HG03457 (cell line): ENCODE data around the gene BMS1.
A peak's percentile ranks its signal among the peaks of the same experiment; 100 is the strongest.
"Not testable (repeated sequence)": the region's sequence is repeated elsewhere in the genome, so short reads cannot be mapped to it uniquely, and the experiment has no call there.

ENCODE experiments used
- ATAC-seq: cut with Tn5 transposase; IDR thresholded peaks from one replicate; pipeline ENCODE4 v1.9.1; 2021; ENCODE audit warnings: moderate number of reproducible peaks; ENCODE audit not compliant: unreplicated experiment

Gene BMS1

GRCh38 chr10:42782446-42783180 is at the start of gene BMS1:
Gene BMS1 (plus strand): TSS chr10:42782795. CDS start chr10:42784395, 1,600 bp downstream.
- peak; percentile 97 for ATAC-seq

- ATAC-seq, result no peak
Measured at GRCh38 chr10:42734536-42734935, 48.1 kb upstream of the BMS1 start.

GRCh38 chr10:42738679-42739078 is 43.9 kb upstream of the BMS1 start:
- no peak for ATAC-seq

GRCh38 chr10:42741536-42741935 is 41.1 kb upstream of the BMS1 start:
- not testable (repeated sequence) for ATAC-seq

GRCh38 chr10:42743697-42744096 is 38.9 kb upstream of the BMS1 start:
- no peak for ATAC-seq

GRCh38 chr10:42744134-42744701 is 38.4 kb upstream of the BMS1 start:
- no peak for ATAC-seq

- no peak for ATAC-seq
Measured at GRCh38 chr10:42753126-42753506, 29.5 kb upstream of the BMS1 start.

GRCh38 chr10:42753507-42754154 is 29.0 kb upstream of the BMS1 start:
- no peak for ATAC-seq

GRCh38 chr10:42754155-42755027 is 28.2 kb upstream of the BMS1 start:
- ATAC-seq, result no peak

GRCh38 chr10:42755028-42755451 is 27.6 kb upstream of the BMS1 start:
- no peak for ATAC-seq

- ATAC-seq, result no peak
Measured at GRCh38 chr10:42755556-42756093, 27.0 kb upstream of the BMS1 start.

- ATAC-seq, result no peak
Measured at GRCh38 chr10:42767906-42768305, 14.7 kb upstream of the BMS1 start.

GRCh38 chr10:42768581-42769152 is 13.9 kb upstream of the BMS1 start:
- no peak for ATAC-seq

- ATAC-seq, result no peak
Measured at GRCh38 chr10:42769173-42769572, 13.4 kb upstream of the BMS1 start.

- no peak for ATAC-seq
Measured at GRCh38 chr10:42769673-42770072, 12.9 kb upstream of the BMS1 start.

- no peak for ATAC-seq
Measured at GRCh38 chr10:42776681-42777080, 5.9 kb upstream of the BMS1 start.

- no peak for ATAC-seq
Measured at GRCh38 chr10:42780456-42780855, 2.1 kb upstream of the BMS1 start.

- ATAC-seq, result no peak
Measured at GRCh38 chr10:42781893-42782445, 626 bp upstream of the BMS1 start.

- ATAC-seq, result no peak
Measured at GRCh38 chr10:42783181-42783549, 570 bp downstream of the BMS1 start.

GRCh38 chr10:42785759-42786158 is 3.2 kb downstream of the BMS1 start:
- ATAC-seq, result no peak
